GM23338 (cell line): ENCODE measurements around the gene EREG. TPM values are rescaled to one million over a fixed set of nuclear protein-coding genes. Genes with fewer than 3 reads are reported as not detected.

Experiments used
- ATAC-seq: fragments of 200-7000 bp; cut with Tn5 transposase; 3 replicates; pipeline ENCODE4 v1.9.1; 2020
- DNase-seq: peaks from one replicate; pipeline ENCODE4 v3.0.0-alpha.2; 2015; ENCODE audit warnings: low spot score
- H2AFZ ChIP-seq: fragments of 200-600 bp; sonication (generic); 2 replicates; pipeline ENCODE4 v1.8.0; 2016; ENCODE audit warnings: antibody characterized with exemption, mild to moderate bottlenecking, moderate library complexity
- H3F3A ChIP-seq: fragments of 200-600 bp; sonication (generic); replicated peaks from 2 replicates; pipeline ENCODE4 v1.8.0; 2017; ENCODE audit warnings: antibody characterized with exemption, mixed run types, low read depth
- H3K27ac ChIP-seq: fragments of 200-600 bp; sonication (generic); 2 replicates; pipeline ENCODE4 v1.6.1; 2016; ENCODE audit warnings: low read depth
- H3K27me3 ChIP-seq: fragments of 200-600 bp; sonication (generic); 2 replicates; pipeline ENCODE4 v1.8.0; 2016; ENCODE audit warnings: mild to moderate bottlenecking, mixed run types, moderate library complexity; ENCODE audit not compliant: insufficient read depth
- H3K36me3 ChIP-seq: fragments of 200-600 bp; sonication (generic); 2 replicates; pipeline ENCODE4 v1.8.0; 2016; ENCODE audit warnings: mild to moderate bottlenecking; ENCODE audit not compliant: insufficient read depth
- H3K4me1 ChIP-seq: fragments of 200-600 bp; sonication (generic); 2 replicates; pipeline ENCODE4 v1.8.0; 2016; ENCODE audit warnings: mild to moderate bottlenecking, moderate library complexity; ENCODE audit not compliant: insufficient read depth
- H3K4me2 ChIP-seq: fragments of 200-600 bp; sonication (generic); 2 replicates; pipeline ENCODE4 v1.7.1; 2017; ENCODE audit warnings: mixed run types
- H3K4me3 ChIP-seq: fragments of 200-600 bp; sonication (generic); 2 replicates; pipeline ENCODE4 v1.6.1; 2016; ENCODE audit warnings: mixed run types
- H3K79me2 ChIP-seq: fragments of 200-600 bp; sonication (generic); replicated peaks from 2 replicates; pipeline ENCODE4 v1.8.0; 2017; ENCODE audit warnings: mild to moderate bottlenecking; ENCODE audit not compliant: insufficient read depth
- H3K9me2 ChIP-seq: fragments of 200-600 bp; sonication (generic); 2 replicates; pipeline ENCODE4 v1.8.0; 2017; ENCODE audit not compliant: insufficient read depth
- H4K20me1 ChIP-seq: fragments of 200-600 bp; sonication (generic); replicated peaks from 2 replicates; pipeline ENCODE4 v1.8.0; 2017; ENCODE audit warnings: mild to moderate bottlenecking; ENCODE audit not compliant: insufficient read depth
- H3K27ac Mint-ChIP-seq: 2 replicates; pipeline ENCODE4 v1.8.0; 2020; ENCODE audit warnings: inconsistent platforms, mild to moderate bottlenecking, moderate library complexity, mixed read lengths
- H3K27me3 Mint-ChIP-seq: 3 replicates; pipeline ENCODE4 v1.8.0; 2022; ENCODE audit warnings: low read depth, mild to moderate bottlenecking, moderate library complexity, mixed read lengths, inconsistent platforms; ENCODE audit not compliant: insufficient read depth, poor library complexity
- H3K36me3 Mint-ChIP-seq: 3 replicates; pipeline ENCODE4 v1.8.0; 2021; ENCODE audit warnings: low read depth, mild to moderate bottlenecking, inconsistent platforms, moderate library complexity, mixed read lengths
- H3K4me1 Mint-ChIP-seq: 3 replicates; pipeline ENCODE4 v1.8.0; 2020; ENCODE audit warnings: mild to moderate bottlenecking, inconsistent platforms, mixed read lengths
- H3K4me3 Mint-ChIP-seq: 3 replicates; pipeline ENCODE4 v1.8.0; 2021; ENCODE audit warnings: moderate library complexity, mild to moderate bottlenecking, inconsistent platforms, mixed read lengths
- H3K9me3 Mint-ChIP-seq: 3 replicates; pipeline ENCODE4 v1.8.0; 2020; ENCODE audit warnings: moderate library complexity, mild to moderate bottlenecking, inconsistent platforms, mixed read lengths
- EZH2phosphoT487 ChIP-seq: fragments of 200-600 bp; sonication (generic); IDR thresholded peaks from one replicate; pipeline ENCODE4 v1.8.1; 2018; ENCODE audit warnings: antibody characterized with exemption; ENCODE audit not compliant: unreplicated experiment
- JUNB ChIP-seq: IDR thresholded peaks from one replicate; pipeline ENCODE4 v1.6.1; 2016; ENCODE audit warnings: antibody characterized with exemption; ENCODE audit not compliant: unreplicated experiment
- POLR2AphosphoS5 ChIP-seq: IDR thresholded peaks from 2 replicates; pipeline ENCODE4 v1.6.1; 2016; ENCODE audit warnings: antibody characterized with exemption, low read depth
- ZNF114 ChIP-seq: fragments of 250-450 bp; sonication (Bioruptor Pico); IDR thresholded peaks from 2 replicates; pipeline ENCODE4 v1.5.0; 2020; ENCODE audit warnings: mild to moderate bottlenecking, moderate library complexity
- ZNF331 ChIP-seq: fragments of 250-450 bp; sonication (Bioruptor Pico); IDR thresholded peaks from 2 replicates; pipeline ENCODE4 v1.5.0; 2020; ENCODE audit warnings: low read depth, mild to moderate bottlenecking, moderate library complexity
- polyA plus RNA-seq: library from polyadenylated mRNA; unstranded; fragments of >200 nt; fragmentation: Nextera tagmentation; extraction: Ambion mirVana; gene quantifications from 2 replicates; pipeline ENCODE4 v1.2.1, GENCODE V29; 2016
- total RNA-seq: library from RNA; depleted of rRNA; stranded (reverse); fragments of >200 nt; shearing (Covaris generic); gene quantifications from 2 replicates; pipeline ENCODE4 v1.2.3, GENCODE V29; 2014
- TF ChIP-seq, protein P1 (sequence below), 2 experiments: fragments of 200-600 bp in 1 of 2; sonication (generic) in 1 of 2; conservative IDR thresholded peaks; 2 replicates each; pipeline versions ENCODE4 v1.5.1 to v1.6.1; 2016 to 2017; ENCODE audit warnings: antibody characterized with exemption in 2 of 2, low read depth in 2 of 2, mild to moderate bottlenecking in 2 of 2, moderate library complexity in 1 of 2
- TF ChIP-seq, protein P2 (sequence below): fragments of 250-450 bp; sonication (Bioruptor Pico); IDR thresholded peaks from 2 replicates; pipeline ENCODE4 v1.5.0; 2020; ENCODE audit warnings: mild to moderate bottlenecking, moderate library complexity

Gene EREG
- total and polyA plus RNA-seq, 2 experiments from 2014 or later: not detected

- Histone ChIP-seq H4K20me1 (no peaks in the 10 kb centered on the region), H3K79me2 (no peaks in the 10 kb centered on the region), H3K4me1 (0 out of 2 replicates have a peak, but pooled peaks cover 3% of the 10 kb centered on the region), H3F3A (no peaks in the 10 kb centered on the region), H3K4me3 (no peak overlapping the region), H3K36me3 (no peaks in the 10 kb centered on the region), H2AFZ (no peak overlapping the region), H3K27me3 (no peaks in the 10 kb centered on the region), H3K4me2 (no peak overlapping the region), H3K27ac (no peak overlapping the region), H3K9me2 (peaks cover 7% of the 10 kb centered on the region)
- no peaks in the 10 kb centered on the region for H3K27me3 Mint-ChIP-seq
- peaks cover 5% of the 10 kb centered on the region; the same call in 1 of the 3 replicates for H3K4me1 Mint-ChIP-seq
- no peak overlapping the region for H3K27ac Mint-ChIP-seq
- peaks cover 5% of the 10 kb centered on the region; the same call in 2 of the 3 replicates for H3K9me3 Mint-ChIP-seq
- no peak overlapping the region for H3K4me3 Mint-ChIP-seq
- ATAC-seq (no peak), DNase-seq (no peak)
- TF ChIP-seq POLR2AphosphoS5: no peak
- TF ChIP-seq, protein P1, sequence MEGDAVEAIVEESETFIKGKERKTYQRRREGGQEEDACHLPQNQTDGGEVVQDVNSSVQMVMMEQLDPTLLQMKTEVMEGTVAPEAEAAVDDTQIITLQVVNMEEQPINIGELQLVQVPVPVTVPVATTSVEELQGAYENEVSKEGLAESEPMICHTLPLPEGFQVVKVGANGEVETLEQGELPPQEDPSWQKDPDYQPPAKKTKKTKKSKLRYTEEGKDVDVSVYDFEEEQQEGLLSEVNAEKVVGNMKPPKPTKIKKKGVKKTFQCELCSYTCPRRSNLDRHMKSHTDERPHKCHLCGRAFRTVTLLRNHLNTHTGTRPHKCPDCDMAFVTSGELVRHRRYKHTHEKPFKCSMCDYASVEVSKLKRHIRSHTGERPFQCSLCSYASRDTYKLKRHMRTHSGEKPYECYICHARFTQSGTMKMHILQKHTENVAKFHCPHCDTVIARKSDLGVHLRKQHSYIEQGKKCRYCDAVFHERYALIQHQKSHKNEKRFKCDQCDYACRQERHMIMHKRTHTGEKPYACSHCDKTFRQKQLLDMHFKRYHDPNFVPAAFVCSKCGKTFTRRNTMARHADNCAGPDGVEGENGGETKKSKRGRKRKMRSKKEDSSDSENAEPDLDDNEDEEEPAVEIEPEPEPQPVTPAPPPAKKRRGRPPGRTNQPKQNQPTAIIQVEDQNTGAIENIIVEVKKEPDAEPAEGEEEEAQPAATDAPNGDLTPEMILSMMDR (conservative IDR thresholded peaks at IDR 0.05; ENCODE audit: low read depth in 2 of 2): no peak
- TF ChIP-seq EZH2phosphoT487: no peak
- no peak for TF ChIP-seq JUNB
- TF ChIP-seq, protein P2, sequence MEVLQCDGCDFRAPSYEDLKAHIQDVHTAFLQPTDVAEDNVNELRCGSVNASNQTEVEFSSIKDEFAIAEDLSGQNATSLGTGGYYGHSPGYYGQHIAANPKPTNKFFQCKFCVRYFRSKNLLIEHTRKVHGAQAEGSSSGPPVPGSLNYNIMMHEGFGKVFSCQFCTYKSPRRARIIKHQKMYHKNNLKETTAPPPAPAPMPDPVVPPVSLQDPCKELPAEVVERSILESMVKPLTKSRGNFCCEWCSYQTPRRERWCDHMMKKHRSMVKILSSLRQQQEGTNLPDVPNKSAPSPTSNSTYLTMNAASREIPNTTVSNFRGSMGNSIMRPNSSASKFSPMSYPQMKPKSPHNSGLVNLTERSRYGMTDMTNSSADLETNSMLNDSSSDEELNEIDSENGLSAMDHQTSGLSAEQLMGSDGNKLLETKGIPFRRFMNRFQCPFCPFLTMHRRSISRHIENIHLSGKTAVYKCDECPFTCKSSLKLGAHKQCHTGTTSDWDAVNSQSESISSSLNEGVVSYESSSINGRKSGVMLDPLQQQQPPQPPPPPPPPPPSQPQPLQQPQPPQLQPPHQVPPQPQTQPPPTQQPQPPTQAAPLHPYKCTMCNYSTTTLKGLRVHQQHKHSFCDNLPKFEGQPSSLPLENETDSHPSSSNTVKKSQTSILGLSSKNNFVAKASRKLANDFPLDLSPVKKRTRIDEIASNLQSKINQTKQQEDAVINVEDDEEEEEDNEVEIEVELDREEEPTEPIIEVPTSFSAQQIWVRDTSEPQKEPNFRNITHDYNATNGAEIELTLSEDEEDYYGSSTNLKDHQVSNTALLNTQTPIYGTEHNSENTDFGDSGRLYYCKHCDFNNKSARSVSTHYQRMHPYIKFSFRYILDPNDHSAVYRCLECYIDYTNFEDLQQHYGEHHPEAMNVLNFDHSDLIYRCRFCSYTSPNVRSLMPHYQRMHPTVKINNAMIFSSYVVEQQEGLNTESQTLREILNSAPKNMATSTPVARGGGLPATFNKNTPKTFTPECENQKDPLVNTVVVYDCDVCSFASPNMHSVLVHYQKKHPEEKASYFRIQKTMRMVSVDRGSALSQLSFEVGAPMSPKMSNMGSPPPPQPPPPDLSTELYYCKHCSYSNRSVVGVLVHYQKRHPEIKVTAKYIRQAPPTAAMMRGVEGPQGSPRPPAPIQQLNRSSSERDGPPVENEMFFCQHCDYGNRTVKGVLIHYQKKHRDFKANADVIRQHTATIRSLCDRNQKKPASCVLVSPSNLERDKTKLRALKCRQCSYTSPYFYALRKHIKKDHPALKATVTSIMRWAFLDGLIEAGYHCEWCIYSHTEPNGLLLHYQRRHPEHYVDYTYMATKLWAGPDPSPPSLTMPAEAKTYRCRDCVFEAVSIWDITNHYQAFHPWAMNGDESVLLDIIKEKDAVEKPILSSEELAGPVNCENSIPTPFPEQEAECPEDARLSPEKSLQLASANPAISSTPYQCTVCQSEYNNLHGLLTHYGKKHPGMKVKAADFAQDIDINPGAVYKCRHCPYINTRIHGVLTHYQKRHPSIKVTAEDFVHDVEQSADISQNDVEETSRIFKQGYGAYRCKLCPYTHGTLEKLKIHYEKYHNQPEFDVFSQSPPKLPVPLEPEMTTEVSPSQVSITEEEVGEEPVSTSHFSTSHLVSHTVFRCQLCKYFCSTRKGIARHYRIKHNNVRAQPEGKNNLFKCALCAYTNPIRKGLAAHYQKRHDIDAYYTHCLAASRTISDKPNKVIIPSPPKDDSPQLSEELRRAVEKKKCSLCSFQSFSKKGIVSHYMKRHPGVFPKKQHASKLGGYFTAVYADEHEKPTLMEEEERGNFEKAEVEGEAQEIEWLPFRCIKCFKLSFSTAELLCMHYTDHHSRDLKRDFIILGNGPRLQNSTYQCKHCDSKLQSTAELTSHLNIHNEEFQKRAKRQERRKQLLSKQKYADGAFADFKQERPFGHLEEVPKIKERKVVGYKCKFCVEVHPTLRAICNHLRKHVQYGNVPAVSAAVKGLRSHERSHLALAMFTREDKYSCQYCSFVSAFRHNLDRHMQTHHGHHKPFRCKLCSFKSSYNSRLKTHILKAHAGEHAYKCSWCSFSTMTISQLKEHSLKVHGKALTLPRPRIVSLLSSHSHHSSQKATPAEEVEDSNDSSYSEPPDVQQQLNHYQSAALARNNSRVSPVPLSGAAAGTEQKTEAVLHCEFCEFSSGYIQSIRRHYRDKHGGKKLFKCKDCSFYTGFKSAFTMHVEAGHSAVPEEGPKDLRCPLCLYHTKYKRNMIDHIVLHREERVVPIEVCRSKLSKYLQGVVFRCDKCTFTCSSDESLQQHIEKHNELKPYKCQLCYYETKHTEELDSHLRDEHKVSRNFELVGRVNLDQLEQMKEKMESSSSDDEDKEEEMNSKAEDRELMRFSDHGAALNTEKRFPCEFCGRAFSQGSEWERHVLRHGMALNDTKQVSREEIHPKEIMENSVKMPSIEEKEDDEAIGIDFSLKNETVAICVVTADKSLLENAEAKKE: no peak
- TF ChIP-seq ZNF331 (CRISPR knock-in tag): no peak
- TF ChIP-seq ZNF114 (CRISPR knock-in tag): no peak
- H3K36me3 Mint-ChIP-seq: peaks cover 6% of the 10 kb centered on the region; the same call in 1 of the 3 replicates
Measured at GRCh38 chr4:74331944-74332343, 33.0 kb upstream of the EREG start.
